ENCODE measurements around the gene AARS2. TPM values are rescaled to one million over a fixed set of nuclear protein-coding genes. Genes with fewer than 3 reads are reported as not detected.

Gene AARS2
- total RNA-seq, 1 donor from 2014 or later = 10.6 TPM

GRCh38 chr6:44268095-44268628 is 45.0 kb downstream of the AARS2 start:
- intact Hi-C loops (cut with DNase I) = loop anchor here (1.0 to 10.0 kb wide), 2 partner anchors 70 to 187 kb away; no protein-coding TSS in a partner anchor
- ATAC-seq = no peak
- DNase-seq (ENCODE audit: missing footprints) = no peak

- DNase-seq (ENCODE audit: missing footprints) (no peak), ATAC-seq (no peak)
- intact Hi-C loops (cut with DNase I) = loop anchor here (10.0 kb wide), 1 partner anchor 188 kb away; no protein-coding TSS in a partner anchor
Observed at GRCh38 chr6:44267252-44267651, 45.9 kb downstream of the AARS2 start.

GRCh38 chr6:44266347-44266746 is 46.8 kb downstream of the AARS2 start:
- DNase-seq (ENCODE audit: missing footprints) = no peak
- no peak for ATAC-seq
- intact Hi-C loops (cut with DNase I) = loop anchor here (10.0 kb wide), 1 partner anchor 188 kb away; no protein-coding TSS in a partner anchor

GRCh38 chr6:44265722-44266233 is 47.4 kb downstream of the AARS2 start:
- intact Hi-C loops (cut with DNase I) = loop anchor here (10.0 kb wide), 1 partner anchor 189 kb away; no protein-coding TSS in a partner anchor
- DNase-seq (ENCODE audit: missing footprints) (no peak), ATAC-seq (no peak)

- intact Hi-C loops (cut with DNase I) = loop anchor here (10.0 kb wide), 1 partner anchor 190 kb away; no protein-coding TSS in a partner anchor
Observed at GRCh38 chr6:44265007-44265721, 48.0 kb downstream of the AARS2 start, which contains the start of gene NFKBIE. NFKBIE (minus strand) TSS chr6:44265551; CDS start chr6:44265346, 205 bp downstream.

GRCh38 chr6:44264154-44265006 is 48.8 kb downstream of the AARS2 start:
- DNase-seq (ENCODE audit: missing footprints) = peak; percentile 88
- intact Hi-C loops (cut with DNase I) = loop anchor here (10.0 kb wide), 1 partner anchor 190 kb away; no protein-coding TSS in a partner anchor
- ATAC-seq = peak; percentile 1

More at GRCh38 chr6:44265007-44265721, 48.0 kb downstream of the AARS2 start, which contains the start of gene NFKBIE:
- DNase-seq (ENCODE audit: missing footprints) = peak; percentile 97
- peak; percentile 96 for ATAC-seq

- intact Hi-C loops (cut with DNase I) = loop anchor here (10.0 kb wide), 1 partner anchor 191 kb away; no protein-coding TSS in a partner anchor
- DNase-seq (ENCODE audit: missing footprints) (no peak), ATAC-seq (no peak)
Observed at GRCh38 chr6:44263354-44264100, 49.6 kb downstream of the AARS2 start.

- no peak for DNase-seq (ENCODE audit: missing footprints)
- intact Hi-C loops (cut with DNase I) = loop anchor here (10.0 kb wide), 1 partner anchor 192 kb away; no protein-coding TSS in a partner anchor
- ATAC-seq = no peak
Observed at GRCh38 chr6:44262467-44263353, 50.4 kb downstream of the AARS2 start.

- intact Hi-C loops (cut with DNase I) = loop anchor here (10.0 kb wide), 1 partner anchor 193 kb away; no protein-coding TSS in a partner anchor
- ATAC-seq (no peak), DNase-seq (ENCODE audit: missing footprints) (no peak)
Observed at GRCh38 chr6:44261581-44261980, 51.6 kb downstream of the AARS2 start.

GRCh38 chr6:44260451-44261297 is 52.5 kb downstream of the AARS2 start:
- no peak for DNase-seq (ENCODE audit: missing footprints)
- intact Hi-C loops (cut with DNase I) = loop anchor here (10.0 kb wide), 1 partner anchor 194 kb away; no protein-coding TSS in a partner anchor
- ATAC-seq = no peak

- no peak for ATAC-seq
- no peak for DNase-seq (ENCODE audit: missing footprints)
- intact Hi-C loops (cut with DNase I) = loop anchor here (10.0 kb wide), 1 partner anchor 195 kb away; no protein-coding TSS in a partner anchor
Observed at GRCh38 chr6:44260011-44260410, 53.1 kb downstream of the AARS2 start.

GRCh38 chr6:44258921-44259320 is 54.2 kb downstream of the AARS2 start:
- intact Hi-C loops (cut with DNase I) = no loop called here
- DNase-seq (ENCODE audit: missing footprints) = no peak
- ATAC-seq = no peak

- no peak for DNase-seq (ENCODE audit: missing footprints)
- intact Hi-C loops (cut with DNase I) = no loop called here
- no peak for ATAC-seq
Observed at GRCh38 chr6:44258325-44258863, 54.8 kb downstream of the AARS2 start.

GRCh38 chr6:44257753-44258324 is 55.3 kb downstream of the AARS2 start:
- no peak for ATAC-seq
- intact Hi-C loops (cut with DNase I) = no loop called here
- no peak for DNase-seq (ENCODE audit: missing footprints)

GRCh38 chr6:44257025-44257752 is 56.0 kb downstream of the AARS2 start, which contains the start of gene SLC35B2:
SLC35B2 (minus strand) TSS chr6:44257528; CDS start chr6:44257410, 118 bp downstream.
- intact Hi-C loops (cut with DNase I) = no loop called here
- ATAC-seq (peak; percentile 83), DNase-seq (ENCODE audit: missing footprints) (peak; percentile 85)
